PFSK-1 (cell line): ENCODE data around the gene PRDM1.

Experiments
- FOXP2 ChIP-seq: optimal IDR thresholded peaks from 2 replicates; pipeline ENCODE3; 2011; ENCODE audit warnings: borderline replicate concordance, control low read depth, inconsistent platforms; ENCODE audit not compliant: insufficient read depth; ENCODE audit errors: extremely low read length, extremely low read depth
- POLR2AphosphoS5 ChIP-seq: IDR thresholded peaks from 2 replicates; pipeline ENCODE4 v1.6.1; 2012; ENCODE audit warnings: low read depth, mild to moderate bottlenecking, control low read depth, low read length, moderate library complexity
- SIN3A ChIP-seq: IDR thresholded peaks from 2 replicates; pipeline ENCODE4 v1.6.1; 2012; ENCODE audit warnings: mild to moderate bottlenecking, low read length, moderate library complexity, borderline replicate concordance; ENCODE audit not compliant: insufficient read depth
- TAF1 ChIP-seq: IDR thresholded peaks from 2 replicates; pipeline ENCODE4 v1.6.1; 2012; ENCODE audit warnings: low read length, control low read depth, borderline replicate concordance; ENCODE audit not compliant: insufficient read depth
- TF ChIP-seq, protein P1 (sequence below), 2 experiments: IDR thresholded peaks; 2 replicates each; pipeline versions ENCODE4 v1.6.1 to v1.8.0; 2011 to 2012; ENCODE audit warnings: low read depth in 2 of 2, low read length in 2 of 2, control low read depth in 1 of 2, inconsistent platforms in 1 of 2, mild to moderate bottlenecking in 1 of 2, moderate library complexity in 1 of 2; ENCODE audit not compliant: insufficient read depth in 1 of 2

DNA sequence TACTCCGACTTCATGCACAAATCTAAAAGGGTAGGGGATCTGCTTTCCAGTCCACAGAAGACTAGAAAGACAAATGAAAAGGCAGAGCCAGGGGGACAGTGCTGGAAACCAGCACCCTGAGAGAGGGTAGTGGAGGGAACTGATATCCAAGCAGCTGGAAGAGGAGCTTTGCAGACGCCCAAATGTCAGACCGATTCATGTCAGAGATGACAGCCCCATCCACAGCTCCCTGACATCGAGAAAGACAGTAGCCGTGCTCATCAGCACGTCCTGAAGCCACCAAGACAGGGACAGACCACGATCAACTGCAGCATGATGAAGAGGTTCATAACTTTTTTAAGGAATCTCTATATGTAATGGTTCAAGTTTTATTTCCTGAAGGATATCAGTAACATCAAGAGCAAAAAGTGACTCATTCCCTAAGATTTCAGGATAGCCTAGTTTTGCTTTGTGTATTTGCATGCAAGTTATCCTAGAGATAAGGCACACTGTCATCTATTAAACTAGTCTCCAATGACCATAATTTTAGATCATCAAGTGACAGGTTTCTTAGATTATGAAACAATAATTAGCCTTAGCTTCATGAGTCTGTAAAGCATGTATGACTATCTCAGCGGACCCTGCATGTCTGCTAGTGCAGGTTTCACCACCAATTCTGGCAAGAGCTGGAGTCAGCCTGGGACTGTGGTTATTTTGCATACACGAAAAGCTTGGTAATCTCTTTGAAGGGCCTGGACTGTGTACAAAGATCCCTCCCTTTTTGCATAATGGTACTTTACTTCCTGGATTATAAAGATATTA is 43.0 kb downstream of the PRDM1 start:
- TF ChIP-seq TAF1 (no peak), POLR2AphosphoS5 (no peak), SIN3A (no peak), FOXP2 (no peak)
- TF ChIP-seq, protein P1, sequence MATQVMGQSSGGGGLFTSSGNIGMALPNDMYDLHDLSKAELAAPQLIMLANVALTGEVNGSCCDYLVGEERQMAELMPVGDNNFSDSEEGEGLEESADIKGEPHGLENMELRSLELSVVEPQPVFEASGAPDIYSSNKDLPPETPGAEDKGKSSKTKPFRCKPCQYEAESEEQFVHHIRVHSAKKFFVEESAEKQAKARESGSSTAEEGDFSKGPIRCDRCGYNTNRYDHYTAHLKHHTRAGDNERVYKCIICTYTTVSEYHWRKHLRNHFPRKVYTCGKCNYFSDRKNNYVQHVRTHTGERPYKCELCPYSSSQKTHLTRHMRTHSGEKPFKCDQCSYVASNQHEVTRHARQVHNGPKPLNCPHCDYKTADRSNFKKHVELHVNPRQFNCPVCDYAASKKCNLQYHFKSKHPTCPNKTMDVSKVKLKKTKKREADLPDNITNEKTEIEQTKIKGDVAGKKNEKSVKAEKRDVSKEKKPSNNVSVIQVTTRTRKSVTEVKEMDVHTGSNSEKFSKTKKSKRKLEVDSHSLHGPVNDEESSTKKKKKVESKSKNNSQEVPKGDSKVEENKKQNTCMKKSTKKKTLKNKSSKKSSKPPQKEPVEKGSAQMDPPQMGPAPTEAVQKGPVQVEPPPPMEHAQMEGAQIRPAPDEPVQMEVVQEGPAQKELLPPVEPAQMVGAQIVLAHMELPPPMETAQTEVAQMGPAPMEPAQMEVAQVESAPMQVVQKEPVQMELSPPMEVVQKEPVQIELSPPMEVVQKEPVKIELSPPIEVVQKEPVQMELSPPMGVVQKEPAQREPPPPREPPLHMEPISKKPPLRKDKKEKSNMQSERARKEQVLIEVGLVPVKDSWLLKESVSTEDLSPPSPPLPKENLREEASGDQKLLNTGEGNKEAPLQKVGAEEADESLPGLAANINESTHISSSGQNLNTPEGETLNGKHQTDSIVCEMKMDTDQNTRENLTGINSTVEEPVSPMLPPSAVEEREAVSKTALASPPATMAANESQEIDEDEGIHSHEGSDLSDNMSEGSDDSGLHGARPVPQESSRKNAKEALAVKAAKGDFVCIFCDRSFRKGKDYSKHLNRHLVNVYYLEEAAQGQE (IDR thresholded peaks at IDR 0.05; ENCODE audit: insufficient read depth in 1 of 2, low read depth in 2 of 2, low read length in 2 of 2), result no peak
